HL-60 (cell line): ENCODE data around the gene ELP4.

ENCODE experiments used
- CTCF ChIP-seq: IDR thresholded peaks from one replicate; pipeline ENCODE4 v1.5.1; 2011; ENCODE audit warnings: low read length, control low read depth, inconsistent platforms; ENCODE audit not compliant: insufficient read depth
- POLR2AphosphoS5 ChIP-seq: IDR thresholded peaks from 2 replicates; pipeline ENCODE4 v1.6.1; 2012; ENCODE audit warnings: low read depth

GRCh38 chr11:31582697-31583096 is 73.1 kb downstream of the ELP4 start:
- TF ChIP-seq CTCF (no peak), POLR2AphosphoS5 (no peak)
